ENCODE measurements around the gene AMBP. TPM values are rescaled to one million over a fixed set of nuclear protein-coding genes. Genes with fewer than 3 reads are reported as not detected.

Gene AMBP
- total RNA-seq, 4 donors from 2014 or later, result not detected

Other genes starting within 250 kb of the AMBP start
- gene ZNF618, start 202.0 kb downstream of the AMBP start, total RNA-seq, result 1 to 10 TPM; 1.2 to 4.5 (median 2.6) TPM
- not detected for gene KIF12, start 21.0 kb upstream of the AMBP start, total RNA-seq
- gene COL27A1, start 77.2 kb upstream of the AMBP start, total RNA-seq, result 1 to 10 TPM; 1.8 to 3.3 (median 2.7) TPM
- gene ORM1, start 244.8 kb upstream of the AMBP start, total RNA-seq, result 1 to 10 TPM in 1 of 4 donors, not detected in 3; 1.3 TPM

All from esophagus muscularis mucosa (tissue), 4 donors.